ENCODE measurements around the gene BEST2.

The BEST2 gene

DNA sequence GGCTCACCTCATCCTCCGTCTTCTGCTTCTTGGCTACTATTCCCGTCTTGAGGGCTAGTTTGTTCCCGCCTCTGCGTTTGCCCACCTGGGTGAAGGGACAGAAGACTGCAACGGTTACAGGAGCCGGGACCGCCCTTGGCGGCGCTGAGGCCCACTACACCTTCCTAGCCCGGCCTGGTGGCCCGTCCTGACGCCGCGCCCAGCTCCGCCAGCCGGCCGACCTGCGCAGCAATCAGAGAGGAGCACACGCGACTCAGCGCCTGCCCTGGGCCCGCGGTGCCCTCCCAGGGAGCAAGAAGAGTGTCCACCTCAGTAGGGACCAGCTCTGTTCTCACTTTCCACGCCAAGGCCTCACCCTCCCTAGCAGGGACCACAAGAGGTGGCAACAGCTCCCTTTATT is 20.3 kb upstream of the BEST2 start:
- DNase-seq, result no peak

DNA sequence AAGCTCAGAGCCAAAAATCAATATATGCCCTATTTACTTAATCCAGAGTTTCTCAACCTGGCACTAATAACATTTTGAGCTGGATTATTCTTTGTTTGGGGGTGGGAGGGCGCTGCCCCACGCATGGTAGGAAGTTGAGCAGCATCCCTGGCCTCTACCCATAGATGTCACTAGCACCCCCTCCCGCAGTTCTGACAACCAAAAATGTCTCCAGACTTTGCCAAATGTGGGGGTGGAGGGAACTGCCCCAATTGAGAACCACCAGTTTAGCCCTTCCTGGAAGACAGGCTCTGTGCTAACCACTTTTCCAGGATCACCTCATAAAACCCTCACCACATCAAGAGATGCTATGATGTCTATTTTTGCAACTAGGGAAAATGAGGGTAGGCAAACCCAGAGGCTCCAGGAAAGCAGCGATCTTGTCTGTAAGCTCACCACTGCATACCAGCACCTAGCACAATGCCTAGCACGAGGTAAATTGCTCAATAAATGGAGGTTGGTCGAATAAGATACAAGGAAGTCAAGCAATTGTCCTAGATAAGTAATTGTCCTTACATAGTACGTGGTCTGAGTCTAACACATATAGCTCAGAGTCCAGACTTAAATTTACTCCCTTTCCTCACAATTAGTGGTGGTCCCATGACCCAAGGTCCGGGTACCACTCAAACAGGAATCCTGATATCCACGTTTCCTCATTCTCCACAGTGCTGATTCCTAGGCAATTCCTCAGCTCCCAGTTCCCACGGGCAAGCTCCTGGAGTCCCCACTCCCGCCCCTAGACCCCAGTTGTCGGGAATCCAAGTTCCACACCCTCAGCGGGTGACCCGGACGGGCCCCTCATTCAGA is 18.0 kb upstream of the BEST2 start:
- DNase-seq, result peak; percentile 73 to 74

DNA sequence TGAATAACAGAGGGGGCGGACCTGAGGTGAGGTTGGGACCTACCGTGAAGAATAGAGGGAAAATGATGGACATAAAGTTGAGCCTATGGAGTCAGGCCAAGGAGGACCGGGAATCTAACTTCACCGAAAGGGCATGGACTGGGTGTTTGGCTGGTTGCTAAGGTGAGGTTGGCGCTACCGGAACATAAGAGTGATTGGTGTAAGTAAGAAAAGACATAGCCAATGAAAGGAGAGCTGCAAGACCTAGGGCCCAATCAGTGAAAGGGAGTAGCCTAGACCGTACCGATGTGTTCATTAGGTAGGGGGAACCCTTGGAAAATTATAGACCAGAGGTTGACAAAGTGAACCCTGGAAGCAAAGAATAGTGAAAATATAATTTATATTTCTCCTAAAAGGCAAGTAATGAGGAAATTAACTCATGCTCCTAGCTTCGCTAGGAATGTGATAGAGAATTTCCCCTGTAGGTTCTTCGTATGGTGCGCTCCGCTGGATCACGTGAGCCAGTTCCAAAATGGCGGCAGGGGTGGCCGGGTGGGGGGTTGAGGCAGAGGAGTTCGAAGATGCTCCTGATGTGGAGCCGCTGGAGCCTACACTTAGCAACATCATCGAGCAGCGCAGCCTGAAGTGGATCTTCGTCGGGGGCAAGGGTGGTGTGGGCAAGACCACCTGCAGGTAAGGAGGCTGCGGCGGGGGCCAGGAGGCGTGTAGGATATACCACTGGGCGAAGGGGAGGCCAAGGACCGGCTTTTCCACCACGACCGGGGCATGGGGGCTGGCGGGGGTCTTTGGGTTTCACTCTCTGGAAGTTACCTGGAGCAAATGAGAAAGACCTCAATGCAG is 14.4 kb upstream of the BEST2 start, which contains the start of gene GET3:
Gene GET3, plus strand, starts transcription at position 503 of the 840 bp plus-strand sequence. Its CDS starts 9 bp downstream, at position 512.
- peak; percentile 88 to 99 for DNase-seq

DNA sequence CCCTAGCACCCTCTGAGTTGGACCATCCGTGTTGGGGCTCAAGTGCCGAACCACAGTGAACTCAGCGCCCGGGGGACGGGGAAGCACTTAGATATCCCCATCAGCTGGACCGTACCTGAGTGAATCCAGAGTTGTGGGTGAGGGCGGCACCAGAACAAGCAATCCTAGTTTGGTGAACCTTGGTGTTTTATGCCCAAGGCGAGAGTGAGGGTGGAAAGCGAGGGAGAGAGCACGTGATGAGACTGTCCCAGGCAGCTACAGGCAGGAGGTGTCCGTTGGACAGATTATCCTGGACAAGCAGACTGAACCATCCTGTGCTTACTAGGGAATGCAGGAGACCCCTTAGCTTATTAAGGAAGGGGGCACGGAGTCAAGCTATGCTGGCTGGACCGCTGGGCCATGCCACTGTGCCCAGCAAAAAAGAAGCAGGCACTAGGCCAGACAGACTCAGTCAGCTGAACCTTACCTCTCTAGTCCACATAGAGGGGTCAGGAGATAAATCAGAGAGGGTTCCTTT is 13.7 kb upstream of the BEST2 start:
- DNase-seq, result no peak

DNA sequence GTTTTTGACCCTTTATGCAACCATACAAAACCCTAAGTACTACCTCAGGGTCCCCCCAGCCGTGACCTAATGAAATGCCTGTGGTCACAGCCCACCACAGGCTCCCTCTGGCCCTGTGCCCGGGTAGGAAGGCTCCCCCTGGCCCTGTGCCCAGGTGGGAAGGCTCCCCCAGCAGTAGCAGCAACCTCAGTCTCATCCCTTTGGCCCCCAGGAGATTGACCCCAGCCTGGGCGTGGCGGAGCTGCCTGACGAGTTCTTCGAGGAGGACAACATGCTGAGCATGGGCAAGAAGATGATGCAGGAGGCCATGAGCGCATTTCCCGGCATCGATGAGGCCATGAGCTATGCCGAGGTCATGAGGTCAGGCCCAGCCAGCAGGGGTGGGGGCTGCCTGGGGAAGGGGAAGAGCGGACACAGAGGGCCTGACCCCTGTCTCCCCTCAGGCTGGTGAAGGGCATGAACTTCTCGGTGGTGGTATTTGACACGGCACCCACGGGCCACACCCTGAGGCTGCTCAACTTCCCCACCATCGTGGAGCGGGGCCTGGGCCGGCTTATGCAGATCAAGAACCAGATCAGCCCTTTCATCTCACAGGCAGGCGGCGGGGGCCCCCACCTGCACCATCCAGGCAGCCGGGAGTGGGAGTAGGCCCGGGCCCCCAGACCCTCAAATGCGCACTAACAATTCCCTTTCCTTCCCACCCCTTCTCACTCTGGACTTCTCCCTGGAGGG is 6.3 kb upstream of the BEST2 start:
- DNase-seq, result no peak

DNA sequence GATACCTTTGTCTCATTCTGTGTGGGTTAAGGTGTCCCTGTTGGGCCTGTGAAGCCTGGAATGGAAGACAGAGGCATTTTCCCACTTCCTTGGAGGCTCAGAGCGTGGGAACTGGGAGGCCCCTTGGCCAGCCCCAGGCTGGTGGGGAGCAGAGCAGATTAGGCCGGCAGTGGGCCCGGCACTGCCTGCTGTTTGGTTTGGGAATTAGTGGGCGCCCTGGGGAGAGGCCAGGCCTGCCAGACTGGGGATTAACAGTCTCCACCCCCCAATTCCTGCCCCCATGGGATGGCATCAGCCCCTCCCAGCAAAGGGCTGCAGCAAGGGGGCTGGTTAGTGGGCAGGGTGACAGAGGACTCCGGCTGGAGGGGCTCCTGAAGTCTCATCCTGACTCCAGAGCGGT is 3.1 kb upstream of the BEST2 start:
- DNase-seq, result no peak

DNA sequence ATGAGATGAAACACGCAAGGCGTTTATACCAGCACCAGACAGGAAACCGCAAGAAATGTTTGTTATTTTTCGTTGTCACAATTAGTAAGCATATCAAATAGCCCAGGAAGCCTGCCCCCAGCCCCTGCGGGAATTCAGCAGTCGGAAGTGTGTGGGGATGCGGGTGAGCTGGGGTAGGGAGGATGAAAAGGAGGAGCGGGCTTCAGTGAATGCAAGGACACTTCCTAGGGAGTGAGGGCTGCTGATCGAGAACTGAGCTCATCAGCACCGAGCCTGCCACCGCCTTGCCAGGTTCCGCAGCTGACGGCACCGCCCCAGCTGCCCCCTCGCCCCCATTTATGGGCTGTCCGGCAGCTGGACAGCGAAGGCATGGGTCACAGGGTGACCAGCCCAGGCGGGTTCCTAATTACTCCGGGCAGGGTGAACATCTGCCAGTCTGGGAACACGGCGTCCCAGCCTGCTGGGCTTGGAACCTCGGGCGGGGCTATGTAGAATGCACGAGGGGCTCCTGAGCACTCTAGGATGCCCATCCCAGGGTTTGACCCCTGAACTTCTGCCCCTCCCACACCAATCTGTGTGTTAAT is 1.6 kb upstream of the BEST2 start:
- no peak for DNase-seq

DNA sequence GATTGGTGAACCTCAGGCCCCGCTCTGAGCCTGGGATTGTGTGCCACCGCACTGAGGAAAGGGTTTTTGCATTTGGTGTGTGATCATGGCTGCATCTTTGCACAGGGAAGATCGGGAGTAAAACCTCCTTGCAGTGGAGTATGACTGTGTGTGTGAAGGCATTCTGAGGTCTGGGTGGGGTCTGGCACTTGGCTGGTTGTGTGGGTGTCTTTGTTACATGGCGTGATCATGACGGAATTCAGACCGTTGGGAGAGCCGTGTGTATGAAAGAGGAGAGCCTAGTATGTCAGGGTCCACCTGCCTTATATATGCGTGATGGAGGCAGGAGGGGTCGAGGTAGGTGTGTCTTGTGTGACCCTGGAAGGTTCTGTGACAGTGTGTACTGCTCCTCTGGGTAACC is 740 bp upstream of the BEST2 start:
- DNase-seq, result no peak

DNA sequence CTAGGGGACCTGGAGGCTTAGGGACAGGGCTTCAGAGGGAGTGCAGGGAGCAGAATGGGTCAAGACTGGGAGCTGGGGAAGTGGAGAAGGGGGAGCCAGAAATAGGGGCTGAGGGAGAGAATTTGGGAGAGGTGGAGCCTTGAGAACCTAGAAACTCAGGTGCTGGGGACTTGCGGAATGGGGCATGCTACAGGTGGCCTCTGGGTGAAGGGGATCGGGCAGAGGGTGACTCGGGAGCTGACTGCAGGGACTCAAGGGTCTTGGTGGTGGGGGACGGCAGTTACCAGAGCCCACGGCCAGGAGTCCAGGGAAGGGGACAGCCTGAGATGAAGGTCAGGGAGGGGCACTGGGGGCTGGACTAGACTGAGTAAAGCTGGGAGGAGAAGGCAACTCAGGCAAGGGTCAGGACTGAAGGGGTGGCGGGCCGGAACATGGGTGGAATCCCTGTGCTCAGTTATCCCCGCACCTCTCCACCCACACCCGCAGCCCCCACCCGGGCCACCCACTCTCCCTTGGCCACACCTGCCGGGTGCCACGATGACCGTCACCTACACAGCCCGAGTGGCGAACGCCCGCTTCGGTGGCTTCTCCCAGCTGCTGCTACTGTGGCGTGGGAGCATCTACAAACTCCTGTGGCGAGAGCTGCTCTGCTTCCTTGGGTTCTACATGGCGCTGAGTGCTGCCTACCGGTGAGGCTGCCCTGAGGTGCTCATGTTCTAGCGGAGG is 628 bp downstream of the BEST2 start:
- no peak for DNase-seq

DNA sequence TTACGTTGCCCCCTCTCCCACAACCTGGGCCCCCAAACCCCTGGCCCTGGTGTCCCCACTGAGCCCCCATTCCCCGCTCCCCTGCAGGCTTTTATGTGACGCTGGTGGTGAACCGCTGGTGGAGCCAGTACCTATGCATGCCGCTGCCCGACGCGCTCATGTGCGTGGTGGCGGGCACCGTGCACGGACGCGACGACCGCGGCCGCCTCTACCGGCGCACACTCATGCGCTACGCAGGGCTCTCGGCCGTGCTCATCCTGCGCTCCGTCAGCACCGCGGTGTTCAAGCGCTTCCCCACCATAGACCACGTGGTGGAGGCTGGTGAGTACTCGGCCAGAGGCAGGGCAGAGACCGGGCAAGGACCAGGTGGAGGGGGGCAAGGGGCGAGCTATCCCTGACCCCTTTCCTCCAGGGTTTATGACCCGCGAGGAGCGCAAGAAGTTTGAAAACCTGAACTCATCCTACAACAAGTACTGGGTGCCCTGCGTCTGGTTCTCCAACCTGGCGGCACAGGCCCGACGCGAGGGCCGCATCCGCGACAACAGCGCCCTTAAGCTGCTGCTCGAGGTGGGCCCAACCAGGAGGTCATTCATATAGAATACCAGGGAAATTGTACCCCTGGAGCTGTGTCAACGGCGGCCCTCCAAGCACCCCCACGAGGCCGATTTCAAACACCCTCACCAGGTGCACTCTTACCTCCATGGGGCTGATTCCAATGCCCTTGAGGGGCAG is 3.0 kb downstream of the BEST2 start:
- DNase-seq, result no peak

DNA sequence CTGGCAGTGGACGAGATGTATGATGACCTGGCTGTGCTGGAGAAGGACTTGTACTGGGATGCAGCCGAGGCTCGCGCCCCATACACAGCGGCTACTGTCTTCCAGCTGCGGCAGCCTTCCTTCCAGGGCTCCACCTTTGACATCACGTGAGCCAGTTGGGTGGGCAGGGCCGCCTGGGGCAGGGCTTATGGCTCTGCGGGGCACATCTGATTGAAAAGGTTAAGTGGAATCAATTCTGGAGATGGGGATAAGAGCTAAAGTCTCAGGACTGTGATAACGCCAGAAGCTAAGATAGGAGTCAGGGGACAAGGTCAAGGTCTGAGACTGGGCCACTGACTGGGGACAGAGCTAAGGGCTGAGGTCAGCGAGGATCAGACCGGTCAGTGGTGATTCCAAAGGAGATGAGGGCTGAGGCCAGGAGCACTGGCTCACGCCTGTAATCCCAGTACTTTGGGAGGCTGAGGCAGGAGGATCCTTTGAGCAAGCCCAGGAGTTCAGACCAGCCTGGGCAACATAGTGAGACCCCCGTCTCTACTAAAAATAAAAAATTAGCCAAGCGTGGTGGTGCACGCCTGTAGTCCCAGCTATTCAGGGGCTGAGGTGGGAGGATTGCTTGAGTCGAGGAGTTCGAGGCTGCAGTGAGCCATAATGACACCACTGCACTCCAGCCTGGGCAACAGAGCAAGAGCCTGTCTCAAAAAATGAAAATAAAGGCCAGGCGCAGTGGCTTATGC is 4.7 kb downstream of the BEST2 start:
- DNase-seq, result no peak

DNA sequence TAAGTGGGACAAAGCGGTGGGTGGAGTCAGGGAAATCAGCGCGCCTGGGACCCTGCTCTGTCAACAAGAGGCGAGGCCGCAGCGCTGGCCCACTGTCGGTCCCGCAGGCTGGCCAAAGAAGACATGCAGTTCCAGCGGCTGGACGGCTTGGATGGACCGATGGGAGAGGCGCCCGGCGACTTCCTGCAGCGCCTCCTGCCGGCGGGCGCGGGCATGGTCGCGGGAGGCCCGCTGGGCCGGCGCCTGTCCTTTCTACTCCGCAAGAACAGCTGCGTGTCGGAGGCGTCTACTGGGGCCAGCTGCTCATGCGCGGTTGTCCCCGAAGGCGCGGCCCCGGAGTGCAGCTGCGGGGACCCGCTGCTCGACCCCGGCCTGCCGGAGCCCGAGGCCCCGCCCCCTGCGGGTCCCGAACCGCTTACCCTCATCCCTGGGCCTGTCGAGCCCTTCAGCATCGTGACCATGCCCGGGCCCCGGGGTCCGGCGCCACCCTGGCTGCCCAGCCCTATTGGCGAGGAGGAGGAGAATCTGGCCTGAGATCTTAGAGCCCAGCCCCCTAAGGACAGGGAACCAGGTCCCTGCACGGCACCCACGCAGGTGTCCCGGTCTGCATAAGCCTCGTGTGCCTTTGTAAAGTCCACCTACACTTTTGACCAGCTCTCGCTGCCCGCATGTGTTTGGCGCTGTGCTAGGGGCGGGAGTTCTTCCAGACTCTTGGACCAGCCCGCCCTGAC is 6.1 kb downstream of the BEST2 start:
- DNase-seq, result peak; percentile 64 to 85

DNA sequence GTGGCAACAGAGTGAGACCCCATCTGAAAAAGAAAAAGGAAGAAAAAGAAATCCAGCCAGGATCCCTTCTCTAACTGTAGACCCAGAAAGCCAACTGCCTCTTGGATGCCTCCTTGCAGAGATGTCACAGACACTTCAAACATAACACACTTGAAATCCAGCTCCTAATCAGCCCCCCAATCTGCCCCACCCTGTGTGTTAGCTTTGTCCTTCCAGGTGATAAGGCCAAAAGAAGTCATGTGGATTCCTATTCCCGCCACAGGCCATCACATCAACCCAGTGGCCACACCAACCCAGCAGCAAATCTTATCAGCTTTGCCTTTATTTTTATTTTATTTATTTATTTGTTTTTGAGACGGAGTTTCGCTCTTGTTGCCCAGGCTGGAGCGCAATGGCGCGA is 8.1 kb downstream of the BEST2 start:
- DNase-seq, result no peak

DNA sequence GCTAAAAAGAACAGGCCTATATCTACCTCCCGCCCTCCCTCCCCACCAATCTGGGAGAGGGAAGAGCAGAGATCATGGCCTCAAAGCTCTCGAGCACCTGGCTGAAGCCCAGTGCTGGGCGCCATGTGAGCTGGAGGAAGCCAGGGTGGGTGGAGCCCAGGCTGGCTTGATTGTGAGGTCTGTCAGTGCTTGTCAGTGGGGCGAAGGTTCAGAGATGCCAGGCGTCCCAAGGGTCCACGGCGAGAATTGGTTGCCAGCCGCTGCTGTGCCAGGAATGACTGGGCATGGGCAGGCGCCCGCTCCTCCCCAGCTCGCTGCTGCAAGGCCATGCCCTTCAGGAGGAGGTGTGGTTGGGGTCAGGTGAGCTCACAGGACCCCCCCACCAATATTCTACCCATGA is 11.5 kb downstream of the BEST2 start:
- DNase-seq, result no peak

DNA sequence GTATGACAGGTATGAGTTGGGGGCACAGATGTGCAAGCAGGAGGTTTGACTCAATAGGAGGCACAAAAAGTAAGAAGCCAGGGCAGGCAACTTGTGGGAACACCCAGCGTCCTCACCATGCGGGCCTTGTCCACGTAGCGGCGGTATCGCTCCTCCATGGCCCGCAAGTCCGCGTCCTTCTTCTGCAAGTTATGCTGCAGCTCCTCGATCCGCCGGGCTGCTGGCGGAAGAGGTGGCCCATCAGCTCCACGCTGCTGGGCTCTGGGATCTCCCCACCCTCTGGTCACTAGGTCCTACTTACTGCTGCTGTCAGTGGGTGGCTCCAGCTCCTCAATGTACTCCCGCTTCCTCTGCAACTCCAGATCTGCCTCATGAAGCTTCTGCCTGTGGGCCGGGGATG is 13.1 kb downstream of the BEST2 start:
- no peak for DNase-seq

DNA sequence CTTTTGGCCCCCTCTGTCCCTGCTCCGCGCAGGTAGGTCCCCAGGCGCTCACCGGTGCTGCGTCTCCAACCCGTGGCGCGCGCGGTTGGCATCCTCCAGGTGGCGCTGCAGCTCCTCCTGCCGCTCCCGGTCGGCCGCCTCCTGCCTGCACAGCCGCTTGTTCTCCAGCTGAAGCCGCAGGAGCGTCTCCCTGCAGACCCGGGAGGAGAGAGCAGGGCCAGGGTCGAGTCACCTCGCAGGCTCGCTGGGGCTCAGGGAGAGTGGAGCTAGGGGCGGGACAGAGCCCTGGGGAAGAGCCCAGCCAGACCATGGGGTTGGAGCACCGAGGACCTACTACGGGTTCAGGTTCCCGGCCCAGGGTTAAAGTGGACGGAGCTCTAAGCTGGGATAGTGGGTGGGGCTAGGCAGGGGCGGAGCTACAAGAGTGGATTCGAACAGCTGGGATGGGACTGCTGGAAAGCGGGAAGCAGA is 14.5 kb downstream of the BEST2 start:
- DNase-seq, result peak; percentile 67 to 83

DNA sequence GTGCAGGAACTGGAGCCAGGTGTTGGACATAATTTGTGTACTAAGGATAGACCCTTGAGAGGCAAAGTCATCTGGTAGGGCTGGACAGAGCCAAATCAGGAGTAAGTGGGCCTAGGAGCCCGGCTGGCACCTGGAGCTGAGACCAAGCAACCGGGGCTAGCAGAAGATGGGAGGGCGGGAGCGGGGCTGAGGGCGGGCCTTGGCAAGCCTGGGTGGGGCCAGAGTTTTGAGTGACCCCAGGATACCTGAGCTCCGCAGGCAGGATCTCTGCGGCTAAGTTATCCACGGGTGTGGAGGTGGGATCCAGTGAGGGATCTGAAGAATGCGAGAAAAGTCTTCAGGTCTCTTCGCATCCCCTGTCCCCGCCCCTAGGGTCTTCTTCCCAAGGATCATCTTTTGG is 15.6 kb downstream of the BEST2 start:
- DNase-seq, result no peak

DNA sequence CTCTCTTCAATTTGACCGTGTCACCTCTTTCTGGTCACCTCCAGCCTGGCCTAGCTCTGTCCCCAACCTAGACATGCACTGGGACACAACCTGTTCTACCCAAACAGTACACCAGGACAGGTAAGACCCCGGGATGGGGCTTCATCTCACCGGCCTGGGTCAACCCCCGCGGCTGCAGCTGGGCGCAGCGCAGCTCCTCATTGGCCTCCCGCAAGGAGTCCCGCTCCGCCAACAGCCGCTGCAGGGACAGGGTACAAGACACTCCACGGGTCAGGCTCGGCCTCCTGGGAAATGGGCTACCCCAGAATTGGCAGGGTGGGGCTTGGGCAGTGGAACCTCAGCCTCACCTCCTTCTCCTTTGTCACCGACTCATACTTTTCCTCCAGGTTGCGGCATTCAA is 16.1 kb downstream of the BEST2 start:
- no peak for DNase-seq

DNA sequence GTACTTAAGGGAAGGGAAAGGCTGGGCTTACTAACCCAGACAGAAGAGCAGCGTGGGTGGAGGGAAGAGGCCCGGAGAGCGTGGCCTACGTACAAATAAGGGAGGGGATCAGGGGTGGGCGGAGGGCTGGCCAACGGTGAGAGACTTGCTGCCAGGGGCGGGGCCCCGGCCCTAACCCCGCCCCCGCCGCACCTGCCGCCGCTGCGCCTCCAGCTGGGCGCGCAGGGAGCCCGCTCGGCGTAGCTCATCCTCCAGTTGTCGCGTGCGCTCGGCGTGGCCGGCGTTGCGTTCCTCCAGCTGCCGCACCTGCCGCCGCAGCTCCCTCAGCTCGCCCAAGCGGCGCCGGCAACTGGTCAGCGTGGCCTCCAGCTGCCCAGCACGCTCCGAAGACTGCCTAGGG is 18.1 kb downstream of the BEST2 start:
- DNase-seq, result no peak

DNA sequence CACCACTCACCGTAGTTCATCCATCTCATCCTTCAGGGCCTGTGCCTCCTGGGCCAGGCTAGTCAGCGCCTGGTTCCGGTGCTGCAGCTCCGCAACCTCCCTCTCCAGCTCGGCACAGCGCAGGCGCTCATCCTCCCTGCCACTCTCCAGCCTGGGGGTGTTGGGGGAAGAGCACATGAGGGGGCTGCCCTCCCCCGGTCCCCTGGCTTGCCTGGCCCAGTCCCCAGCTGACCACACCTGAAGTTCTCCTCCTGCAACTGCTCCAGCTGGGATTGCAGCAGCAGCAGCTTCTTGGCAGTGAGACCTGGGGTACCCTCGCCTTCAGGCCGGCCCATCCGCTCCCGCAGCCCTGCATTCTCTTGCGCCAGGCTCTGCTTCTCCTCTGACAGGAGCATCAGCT is 19.3 kb downstream of the BEST2 start:
- DNase-seq, result no peak

All from inflammatory macrophage treated with lipopolysaccharide for 1 hour (primary cell).